RWPE1 (cell line): ENCODE measurements around the gene NCLN.

Experiments
- CTCF ChIA-PET: fragments of 350-600 bp; sonication (Branson Sonifier 250); formaldehyde crosslinking; extraction: SDS; loops from one replicate; lab custom pipeline; 2021; lab: Yijun Ruan, JAX
- POLR2A ChIA-PET: fragments of 400-600 bp; formaldehyde crosslinking; extraction: SDS; loops from one replicate; lab custom pipeline; 2020; ENCODE audit warnings: antibody characterized with exemption; ENCODE audit not compliant: low non-redundant PET; lab: Yijun Ruan, JAX
- DNase-seq: peaks from one replicate; pipeline ENCODE4 v3.0.0; 2012; ENCODE audit warnings: low spot score
- H3K27ac ChIP-seq: fragments of 450-650 bp; 2 replicates; pipeline ENCODE4 v1.5.1; 2017
- CTCF ChIP-seq: fragments of 450-650 bp; conservative IDR thresholded peaks from 2 replicates; pipeline ENCODE4 v1.5.1; 2017; ENCODE audit warnings: low read depth, mild to moderate bottlenecking

The NCLN gene

GRCh38 chr19:3175781-3176714, 9.7 kb upstream of the NCLN start:
- CTCF ChIA-PET: no interaction called here
- POLR2A ChIA-PET: no interaction called here
- peak overlapping the region; percentile 100 for H3K27ac ChIP-seq
- no peak for TF ChIP-seq CTCF
- DNase-seq: peak; percentile 45

GRCh38 chr19:3176715-3177501, 8.8 kb upstream of the NCLN start:
- peak overlapping the region; percentile 100 for H3K27ac ChIP-seq
- DNase-seq: peak; percentile 91
- CTCF ChIA-PET: interaction anchor here (0.6 kb wide), 1 partner anchor 1332 kb away, joined by 5 read pairs; no protein-coding TSS in a partner anchor
- POLR2A ChIA-PET: no interaction called here
- TF ChIP-seq CTCF: no peak

- no peak for TF ChIP-seq CTCF
- no peak for DNase-seq
- ChIA-PET POLR2A (no interaction called here), CTCF (no interaction called here)
- peak within 1 kb of the TSS; percentile 100 for H3K27ac ChIP-seq
Measured at GRCh38 chr19:3178377-3178972, 7.3 kb upstream of the NCLN start, which contains the start of gene S1PR4. S1PR4 (plus strand) TSS chr19:3178769; CDS start chr19:3178793, 24 bp downstream.

GRCh38 chr19:3178973-3179738, 6.6 kb upstream of the NCLN start:
- POLR2A ChIA-PET: no interaction called here
- DNase-seq: no peak
- CTCF ChIA-PET: interaction anchor here (0.6 kb wide), 1 partner anchor 215 kb away, joined by 3 read pairs; no protein-coding TSS in a partner anchor
- H3K27ac ChIP-seq: peak overlapping the region; percentile 87
- TF ChIP-seq CTCF: no peak

GRCh38 chr19:3179739-3180293, 5.9 kb upstream of the NCLN start:
- CTCF ChIA-PET: interaction anchor here (0.6 kb wide), 1 partner anchor 216 kb away, joined by 3 read pairs; no protein-coding TSS in a partner anchor
- POLR2A ChIA-PET: no interaction called here
- DNase-seq: no peak
- H3K27ac ChIP-seq: peak overlapping the region; percentile 87
- TF ChIP-seq CTCF: no peak
